ENCODE results near the gene WDR77. TPM values are rescaled to one million over a fixed set of nuclear protein-coding genes. Genes with fewer than 3 reads are reported as not detected.

Gene WDR77
- total RNA-seq, 1 experiment from 2014 or later = 54.2 TPM

- TF ChIP-seq CTCF (IDR thresholded peaks at IDR 0.05; ENCODE audit: unreplicated experiment) = no peak
- Mint-ChIP-seq H3K27ac (ENCODE audit: low read depth, unreplicated experiment) (peak overlapping the region; percentile 79), H3K4me1 (ENCODE audit: insufficient read depth, unreplicated experiment) (peaks cover 15% of the 10 kb centered on the region), H3K36me3 (ENCODE audit: insufficient read depth, unreplicated experiment) (peaks cover under 1% of the 10 kb centered on the region), H3K27me3 (ENCODE audit: insufficient read depth, unreplicated experiment) (no peaks in the 10 kb centered on the region), H3K9me3 (ENCODE audit: unreplicated experiment) (no peaks in the 10 kb centered on the region), H3K4me3 (ENCODE audit: unreplicated experiment) (no peak overlapping the region)
- DNase-seq (ENCODE audit: unreplicated experiment) = peak; percentile 42
- no TSS peak for BruUV-seq (replicated peaks)
- ChIA-PET CTCF (interaction anchor here (0.6 to 3.1 kb wide), 3 partner anchors 17 to 1019 kb away, joined by 3 to 16 read pairs (median 4); no protein-coding TSS in a partner anchor), POLR2A (interaction anchor here (1.2 kb wide), 1 partner anchor 11 kb away, joined by 4 read pairs; no protein-coding TSS in a partner anchor)
- intact Hi-C loops (cut with micrococcal nuclease) = no loop called here
Observed at GRCh38 chr1:111417755-111418154, 31.3 kb downstream of the WDR77 start.

GRCh38 chr1:111415461-111415860 is 33.6 kb downstream of the WDR77 start:
- intact Hi-C loops (cut with micrococcal nuclease) = no loop called here
- H3K27me3 Mint-ChIP-seq (ENCODE audit: insufficient read depth, unreplicated experiment) = no peaks in the 10 kb centered on the region
- no TSS peak for BruUV-seq (replicated peaks)
- DNase-seq (ENCODE audit: unreplicated experiment) = no peak
- H3K4me1 Mint-ChIP-seq (ENCODE audit: insufficient read depth, unreplicated experiment) = peaks cover 7% of the 10 kb centered on the region
- H3K9me3 Mint-ChIP-seq (ENCODE audit: unreplicated experiment) = no peaks in the 10 kb centered on the region
- no peak for TF ChIP-seq CTCF (IDR thresholded peaks at IDR 0.05; ENCODE audit: unreplicated experiment)
- no peak overlapping the region for H3K27ac Mint-ChIP-seq (ENCODE audit: low read depth, unreplicated experiment)
- H3K36me3 Mint-ChIP-seq (ENCODE audit: insufficient read depth, unreplicated experiment) = no peaks in the 10 kb centered on the region
- no peak overlapping the region for H3K4me3 Mint-ChIP-seq (ENCODE audit: unreplicated experiment)
- POLR2A ChIA-PET = no interaction called here
- CTCF ChIA-PET = interaction anchor here (0.6 to 1.1 kb wide), 3 partner anchors 15 to 193 kb away, joined by 3 to 10 read pairs (median 4); no protein-coding TSS in a partner anchor

GRCh38 chr1:111414756-111415155 is 34.3 kb downstream of the WDR77 start:
- intact Hi-C loops (cut with micrococcal nuclease) = no loop called here
- ChIA-PET POLR2A (no interaction called here), CTCF (no interaction called here)
- no peak overlapping the region for H3K4me3 Mint-ChIP-seq (ENCODE audit: unreplicated experiment)
- no peaks in the 10 kb centered on the region for H3K27me3 Mint-ChIP-seq (ENCODE audit: insufficient read depth, unreplicated experiment)
- DNase-seq (ENCODE audit: unreplicated experiment) = no peak
- no peaks in the 10 kb centered on the region for H3K36me3 Mint-ChIP-seq (ENCODE audit: insufficient read depth, unreplicated experiment)
- peaks cover 7% of the 10 kb centered on the region for H3K4me1 Mint-ChIP-seq (ENCODE audit: insufficient read depth, unreplicated experiment)
- no peak overlapping the region for H3K27ac Mint-ChIP-seq (ENCODE audit: low read depth, unreplicated experiment)
- no TSS peak for BruUV-seq (replicated peaks)
- no peaks in the 10 kb centered on the region for H3K9me3 Mint-ChIP-seq (ENCODE audit: unreplicated experiment)
- no peak for TF ChIP-seq CTCF (IDR thresholded peaks at IDR 0.05; ENCODE audit: unreplicated experiment)

GRCh38 chr1:111412839-111413238 is 36.2 kb downstream of the WDR77 start:
- Mint-ChIP-seq H3K4me3 (ENCODE audit: unreplicated experiment) (no peak overlapping the region), H3K9me3 (ENCODE audit: unreplicated experiment) (no peaks in the 10 kb centered on the region), H3K4me1 (ENCODE audit: insufficient read depth, unreplicated experiment) (peaks cover 2% of the 10 kb centered on the region), H3K27me3 (ENCODE audit: insufficient read depth, unreplicated experiment) (no peaks in the 10 kb centered on the region), H3K36me3 (ENCODE audit: insufficient read depth, unreplicated experiment) (no peaks in the 10 kb centered on the region), H3K27ac (ENCODE audit: low read depth, unreplicated experiment) (no peak overlapping the region)
- no TSS peak for BruUV-seq (replicated peaks)
- no peak for DNase-seq (ENCODE audit: unreplicated experiment)
- ChIA-PET POLR2A (interaction anchor here (0.6 to 1.8 kb wide), 3 partner anchors 10 to 103 kb away, joined by 3 to 5 read pairs (median 3); no protein-coding TSS in a partner anchor), CTCF (interaction anchor here (1.0 to 2.9 kb wide), 3 partner anchors 10 to 189 kb away, joined by 7 to 14 read pairs (median 9); no protein-coding TSS in a partner anchor)
- intact Hi-C loops (cut with micrococcal nuclease) = no loop called here
- TF ChIP-seq CTCF (IDR thresholded peaks at IDR 0.05; ENCODE audit: unreplicated experiment) = no peak
